Measurements from ENCODE around the gene PIERCE2.

Gene PIERCE2

DNA sequence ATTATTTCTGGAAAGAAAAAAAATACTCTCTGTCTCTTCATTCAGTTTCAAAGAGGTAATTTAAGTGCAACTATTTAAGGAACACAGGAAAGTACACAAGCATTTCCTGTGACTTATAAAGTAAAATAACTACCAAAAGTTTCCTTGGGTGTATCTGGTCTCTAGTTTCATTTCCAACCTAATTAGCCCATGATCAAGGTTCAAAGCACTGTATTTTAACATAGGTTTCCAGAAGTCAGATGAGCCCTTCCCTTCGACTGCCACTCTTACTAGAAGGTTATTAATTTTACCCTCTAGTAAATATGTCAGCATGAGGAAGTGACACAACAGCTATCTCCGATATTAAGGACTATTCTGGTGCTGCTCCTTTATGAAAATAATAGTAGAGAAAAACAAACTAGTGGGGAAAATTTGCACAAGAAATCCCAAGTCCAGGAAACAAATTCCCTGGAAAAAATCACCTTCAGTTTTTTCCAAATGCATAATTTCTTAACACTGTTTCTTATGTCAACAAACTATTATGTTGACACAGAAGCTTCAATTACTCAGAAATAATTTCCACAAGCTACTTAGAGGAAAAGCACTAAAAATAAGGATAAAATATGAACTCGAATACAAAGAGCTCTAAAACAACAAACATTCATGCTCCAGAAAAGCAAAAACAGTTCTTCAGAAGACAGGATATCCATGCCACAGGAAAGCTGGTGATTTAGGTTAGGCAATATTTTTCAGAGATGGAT lies 35.4 kb upstream of the PIERCE2 start:
- Histone ChIP-seq H3K4me3 (replicated peaks; ENCODE audit: low read depth, low read length) (no peak overlapping the region), H3K27me3 (replicated peaks; ENCODE audit: control insufficient read depth, insufficient read depth, low read length) (no peaks in the 10 kb centered on the region), H3K36me3 (ENCODE audit: control insufficient read depth, insufficient read depth, low read length) (no peaks in the 10 kb centered on the region)
- TF ChIP-seq, protein P1, sequence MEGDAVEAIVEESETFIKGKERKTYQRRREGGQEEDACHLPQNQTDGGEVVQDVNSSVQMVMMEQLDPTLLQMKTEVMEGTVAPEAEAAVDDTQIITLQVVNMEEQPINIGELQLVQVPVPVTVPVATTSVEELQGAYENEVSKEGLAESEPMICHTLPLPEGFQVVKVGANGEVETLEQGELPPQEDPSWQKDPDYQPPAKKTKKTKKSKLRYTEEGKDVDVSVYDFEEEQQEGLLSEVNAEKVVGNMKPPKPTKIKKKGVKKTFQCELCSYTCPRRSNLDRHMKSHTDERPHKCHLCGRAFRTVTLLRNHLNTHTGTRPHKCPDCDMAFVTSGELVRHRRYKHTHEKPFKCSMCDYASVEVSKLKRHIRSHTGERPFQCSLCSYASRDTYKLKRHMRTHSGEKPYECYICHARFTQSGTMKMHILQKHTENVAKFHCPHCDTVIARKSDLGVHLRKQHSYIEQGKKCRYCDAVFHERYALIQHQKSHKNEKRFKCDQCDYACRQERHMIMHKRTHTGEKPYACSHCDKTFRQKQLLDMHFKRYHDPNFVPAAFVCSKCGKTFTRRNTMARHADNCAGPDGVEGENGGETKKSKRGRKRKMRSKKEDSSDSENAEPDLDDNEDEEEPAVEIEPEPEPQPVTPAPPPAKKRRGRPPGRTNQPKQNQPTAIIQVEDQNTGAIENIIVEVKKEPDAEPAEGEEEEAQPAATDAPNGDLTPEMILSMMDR (IDR thresholded peaks at IDR 0.05; ENCODE audit: insufficient read depth, low read length, poor library complexity, severe bottlenecking), result no peak
- DNase-seq (ENCODE audit: extremely low read depth, insufficient read length), result peak; percentile 26

DNA sequence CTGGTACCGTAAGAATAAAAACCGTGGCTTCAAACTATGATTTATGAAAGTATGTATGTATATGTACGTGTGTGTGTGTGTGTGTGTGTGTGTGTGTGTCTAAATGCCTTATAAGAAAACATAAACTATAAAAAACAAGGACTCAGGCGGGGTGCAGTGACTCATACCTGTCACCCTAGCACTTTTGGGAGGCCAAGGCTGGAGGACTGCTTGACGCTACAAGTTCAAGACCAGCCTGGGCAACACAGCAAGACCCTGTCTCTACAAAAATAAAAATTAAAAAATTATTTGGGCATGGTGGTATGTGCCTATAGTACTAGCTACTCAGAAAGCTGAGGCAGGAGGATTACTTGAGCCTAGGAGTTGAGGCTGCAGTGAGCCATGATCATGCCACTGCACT lies 29.2 kb upstream of the PIERCE2 start:
- H3K27me3 ChIP-seq (replicated peaks; ENCODE audit: control insufficient read depth, insufficient read depth, low read length), result no peaks in the 10 kb centered on the region

DNA sequence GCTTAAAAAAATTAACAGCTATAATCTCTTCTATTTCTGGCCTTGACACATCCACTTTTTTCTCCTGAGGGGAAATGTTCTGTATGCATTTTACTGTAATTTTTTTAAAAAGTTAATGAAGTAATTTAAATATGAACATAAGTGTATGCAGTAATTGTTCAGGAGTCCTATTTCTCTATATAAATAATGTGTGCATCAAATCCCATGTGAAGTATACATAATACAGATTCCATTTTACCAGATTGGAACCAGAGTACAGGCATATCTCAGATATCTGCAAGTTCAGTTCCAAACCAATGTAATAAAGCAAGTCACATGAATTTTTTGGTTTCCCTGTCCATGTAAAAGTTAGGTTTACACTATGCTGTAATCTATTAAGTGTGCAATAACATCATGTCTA lies 26.7 kb upstream of the PIERCE2 start:
- DNase-seq (ENCODE audit: extremely low read depth, insufficient read length), result no peak
- TF ChIP-seq, protein P1 (IDR thresholded peaks at IDR 0.05; ENCODE audit: insufficient read depth, low read length, poor library complexity, severe bottlenecking), result no peak
- no peak overlapping the region for H3K4me3 ChIP-seq (replicated peaks; ENCODE audit: low read depth, low read length)
- no peaks in the 10 kb centered on the region; the same call in none of the 2 replicates for H3K36me3 ChIP-seq (ENCODE audit: control insufficient read depth, insufficient read depth, low read length)
- no peaks in the 10 kb centered on the region for H3K27me3 ChIP-seq (replicated peaks; ENCODE audit: control insufficient read depth, insufficient read depth, low read length)

More for the DNA sequence above, 29.2 kb upstream of the PIERCE2 start:
- Histone ChIP-seq H3K4me3 (replicated peaks; ENCODE audit: low read depth, low read length) (no peak overlapping the region), H3K36me3 (ENCODE audit: control insufficient read depth, insufficient read depth, low read length) (no peaks in the 10 kb centered on the region; the same call in none of the 2 replicates)
- TF ChIP-seq, protein P1 (IDR thresholded peaks at IDR 0.05; ENCODE audit: insufficient read depth, low read length, poor library complexity, severe bottlenecking), result no peak
- no peak for DNase-seq (ENCODE audit: extremely low read depth, insufficient read length)

DNA sequence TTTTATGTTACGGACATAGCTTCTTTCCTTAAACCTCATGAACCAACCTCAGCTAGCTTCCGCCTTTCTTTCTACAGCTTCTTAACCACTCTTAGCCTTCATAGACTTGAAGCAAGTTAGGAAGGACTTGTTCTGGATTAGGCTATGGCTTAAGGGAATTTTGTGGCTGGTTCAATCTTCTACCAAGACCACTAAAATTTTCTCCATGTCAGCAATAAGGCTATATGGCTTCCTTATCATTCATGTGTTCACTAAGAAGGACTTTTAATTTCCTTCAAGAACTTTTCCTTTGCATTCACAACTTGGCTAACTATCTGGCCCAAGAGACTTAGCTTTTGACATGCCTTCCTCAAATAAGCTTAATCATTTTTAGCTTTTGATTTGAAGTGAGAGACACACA lies 24.6 kb upstream of the PIERCE2 start:
- TF ChIP-seq, protein P1 (IDR thresholded peaks at IDR 0.05; ENCODE audit: insufficient read depth, low read length, poor library complexity, severe bottlenecking), result no peak
- DNase-seq (ENCODE audit: extremely low read depth, insufficient read length), result no peak
- Histone ChIP-seq H3K4me3 (replicated peaks; ENCODE audit: low read depth, low read length) (no peak overlapping the region), H3K36me3 (ENCODE audit: control insufficient read depth, insufficient read depth, low read length) (no peaks in the 10 kb centered on the region; the same call in none of the 2 replicates), H3K27me3 (replicated peaks; ENCODE audit: control insufficient read depth, insufficient read depth, low read length) (no peaks in the 10 kb centered on the region)

DNA sequence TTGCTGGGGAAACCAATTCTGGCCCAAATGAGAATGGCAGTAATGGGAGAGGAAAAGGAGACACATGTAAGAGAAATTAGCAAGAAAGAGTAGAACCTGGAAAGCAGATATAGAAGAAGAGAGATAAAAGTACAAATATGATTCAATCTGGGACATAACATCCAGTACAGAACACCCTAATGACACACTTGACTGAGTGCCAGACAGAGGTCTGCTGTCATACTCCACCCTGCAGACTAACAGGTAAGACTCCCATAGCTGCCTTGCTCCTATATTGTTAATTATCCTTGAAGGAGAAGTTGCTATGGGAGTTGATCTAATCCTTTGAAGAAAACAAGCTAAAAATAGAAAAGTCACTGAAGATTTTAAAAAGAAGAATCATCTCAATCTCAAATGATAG lies 21.3 kb upstream of the PIERCE2 start:
- DNase-seq (ENCODE audit: extremely low read depth, insufficient read length), result no peak

More for the DNA sequence above, 21.3 kb upstream of the PIERCE2 start:
- no peaks in the 10 kb centered on the region; the same call in none of the 2 replicates for H3K36me3 ChIP-seq (ENCODE audit: control insufficient read depth, insufficient read depth, low read length)
- H3K27me3 ChIP-seq (replicated peaks; ENCODE audit: control insufficient read depth, insufficient read depth, low read length), result no peaks in the 10 kb centered on the region
- TF ChIP-seq, protein P1 (IDR thresholded peaks at IDR 0.05; ENCODE audit: insufficient read depth, low read length, poor library complexity, severe bottlenecking), result no peak
- no peak overlapping the region for H3K4me3 ChIP-seq (replicated peaks; ENCODE audit: low read depth, low read length)

Measured in GM06990 (cell line).